ENCODE data around the gene FDPS.

Gene FDPS

DNA sequence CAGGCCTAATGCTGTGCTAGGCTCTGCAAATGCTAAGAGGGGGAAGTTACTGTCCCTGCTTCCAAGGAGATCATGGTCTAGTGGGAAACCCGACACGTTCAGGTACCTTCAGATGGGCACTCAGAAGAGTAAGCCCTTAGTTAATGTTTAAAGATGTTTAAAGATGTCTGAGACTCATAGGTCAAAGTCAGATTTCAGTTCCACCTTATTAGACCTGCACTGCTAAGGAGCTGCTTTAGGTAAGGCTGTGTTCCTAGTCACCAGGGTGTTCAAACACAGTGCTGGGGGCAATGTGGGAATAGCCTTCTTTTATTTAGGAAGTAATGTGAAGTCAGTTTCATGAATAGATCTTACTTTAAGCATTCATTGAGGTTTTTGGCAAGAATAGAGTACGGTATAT lies 8.3 kb downstream of the FDPS start:
- ChIA-PET CTCF (interaction anchor here (1.0 to 15.4 kb wide), 4 partner anchors 8 to 66 kb away, joined by 3 to 165 read pairs (median 4); partner anchors contain the start of gene FDPS), POLR2A (no interaction called here)
- no peaks in the 10 kb centered on the region for H3K27me3 ChIP-seq (replicated peaks in 2 of 5; ENCODE audit: control insufficient read depth in 4 of 5, insufficient read depth in 5 of 5, low read length in 4 of 5)
- no CpG with 5 or more reads among the region's 3 CpGs for WGBS (ENCODE audit: insufficient coverage)
- H3K4me1 ChIP-seq (ENCODE audit: control extremely low read depth in 1 of 4, control insufficient read depth in 4 of 4, insufficient read depth in 4 of 4, low read length in 3 of 4) = peaks cover 3 to 28% (median 19%) of the 10 kb centered on the region in 4 experiments
- no peak for DNase-seq
- no peak overlapping the region for H3K4me3 ChIP-seq (ENCODE audit: control insufficient read depth in 1 of 7, extremely low read depth in 1 of 7, insufficient read depth in 4 of 7, low read depth in 2 of 7, low read length in 6 of 7)
- H3K36me3 ChIP-seq (ENCODE audit: control insufficient read depth in 4 of 4, insufficient read depth in 4 of 4, low read length in 3 of 4) = peaks cover 4 to 74% (median 31%) of the 10 kb centered on the region in 4 experiments
- peak overlapping the region in 1 of 2 experiments; percentile 25 for H3K27ac ChIP-seq (ENCODE audit: insufficient read depth in 1 of 2, low read depth in 1 of 2, low read length in 2 of 2, poor library complexity in 1 of 2, severe bottlenecking in 2 of 2)
- no peaks in the 10 kb centered on the region for H3K9me3 ChIP-seq (ENCODE audit: control extremely low read depth in 1 of 5, control insufficient read depth in 4 of 5, insufficient read depth in 2 of 5, low read depth in 1 of 5, low read length in 4 of 5)

DNA sequence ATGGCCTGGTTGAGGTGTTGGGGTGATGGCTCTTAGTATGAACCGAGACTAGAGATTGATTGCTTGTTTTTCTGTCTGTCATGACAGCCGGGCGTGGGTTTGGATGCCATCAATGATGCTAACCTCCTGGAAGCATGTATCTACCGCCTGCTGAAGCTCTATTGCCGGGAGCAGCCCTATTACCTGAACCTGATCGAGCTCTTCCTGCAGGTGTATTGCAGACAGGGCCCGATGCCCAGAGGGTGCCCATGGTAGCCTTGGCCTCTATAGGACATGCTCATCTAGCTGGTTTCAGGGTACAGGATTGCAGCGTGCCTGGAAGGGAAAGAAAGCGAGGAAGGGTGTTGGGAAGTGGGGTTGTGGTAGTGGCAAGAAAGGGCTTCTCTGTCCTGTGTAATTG lies 9.4 kb downstream of the FDPS start:
- POLR2A ChIA-PET = interaction anchor here (0.6 kb wide), 2 partner anchors 23 to 35 kb away, joined by 3 to 4 read pairs; no protein-coding TSS in a partner anchor
- H3K27ac ChIP-seq (ENCODE audit: insufficient read depth in 1 of 2, low read depth in 1 of 2, low read length in 2 of 2, poor library complexity in 1 of 2, severe bottlenecking in 2 of 2) = no peak overlapping the region
- H3K36me3 ChIP-seq (ENCODE audit: control insufficient read depth in 4 of 4, insufficient read depth in 4 of 4, low read length in 3 of 4) = peaks cover 3 to 62% (median 27%) of the 10 kb centered on the region in 4 experiments
- CTCF ChIA-PET = interaction anchor here (0.8 to 15.4 kb wide), 2 partner anchors 23 to 67 kb away, joined by 3 to 165 read pairs; no protein-coding TSS in a partner anchor
- no peak overlapping the region for H3K4me3 ChIP-seq (ENCODE audit: control insufficient read depth in 1 of 7, extremely low read depth in 1 of 7, insufficient read depth in 4 of 7, low read depth in 2 of 7, low read length in 6 of 7)
- H3K9me3 ChIP-seq (ENCODE audit: control extremely low read depth in 1 of 5, control insufficient read depth in 4 of 5, insufficient read depth in 2 of 5, low read depth in 1 of 5, low read length in 4 of 5) = no peaks in the 10 kb centered on the region
- no peaks in the 10 kb centered on the region for H3K27me3 ChIP-seq (replicated peaks in 2 of 5; ENCODE audit: control insufficient read depth in 4 of 5, insufficient read depth in 5 of 5, low read length in 4 of 5)
- over 99% methylated on average over 9 of the region's 9 CpGs for WGBS (ENCODE audit: insufficient coverage)
- no peak for DNase-seq
- peaks cover 3 to 38% (median 27%) of the 10 kb centered on the region in 4 experiments for H3K4me1 ChIP-seq (ENCODE audit: control extremely low read depth in 1 of 4, control insufficient read depth in 4 of 4, insufficient read depth in 4 of 4, low read length in 3 of 4)

DNA sequence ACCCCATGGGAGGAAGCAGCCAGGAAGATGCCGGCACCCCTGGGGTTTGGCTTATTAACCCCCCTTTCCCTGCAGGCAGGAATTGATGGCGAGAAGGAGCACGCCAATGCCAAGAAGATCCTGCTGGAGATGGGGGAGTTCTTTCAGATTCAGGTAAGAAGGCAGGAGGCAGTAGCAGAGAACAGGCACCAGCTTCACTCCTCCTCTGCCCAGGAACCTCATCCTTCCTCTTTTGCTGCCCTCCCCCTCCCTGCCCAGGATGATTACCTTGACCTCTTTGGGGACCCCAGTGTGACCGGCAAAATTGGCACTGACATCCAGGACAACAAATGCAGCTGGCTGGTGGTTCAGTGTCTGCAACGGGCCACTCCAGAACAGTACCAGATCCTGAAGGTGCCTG lies 10.9 kb downstream of the FDPS start:
- Histone ChIP-seq H3K4me3 (ENCODE audit: control insufficient read depth in 1 of 7, extremely low read depth in 1 of 7, insufficient read depth in 4 of 7, low read depth in 2 of 7, low read length in 6 of 7) (no peak overlapping the region), H3K9me3 (ENCODE audit: control extremely low read depth in 1 of 5, control insufficient read depth in 4 of 5, insufficient read depth in 2 of 5, low read depth in 1 of 5, low read length in 4 of 5) (no peaks in the 10 kb centered on the region), H3K27me3 (replicated peaks in 2 of 5; ENCODE audit: control insufficient read depth in 4 of 5, insufficient read depth in 5 of 5, low read length in 4 of 5) (no peaks in the 10 kb centered on the region), H3K27ac (ENCODE audit: insufficient read depth in 1 of 2, low read depth in 1 of 2, low read length in 2 of 2, poor library complexity in 1 of 2, severe bottlenecking in 2 of 2) (no peak overlapping the region), H3K36me3 (ENCODE audit: control insufficient read depth in 4 of 4, insufficient read depth in 4 of 4, low read length in 3 of 4) (peaks cover 0 to 56% (median 20%) of the 10 kb centered on the region in 4 experiments), H3K4me1 (ENCODE audit: control extremely low read depth in 1 of 4, control insufficient read depth in 4 of 4, insufficient read depth in 4 of 4, low read length in 3 of 4) (peaks cover 3 to 42% (median 35%) of the 10 kb centered on the region in 4 experiments)
- no peak for DNase-seq
- WGBS (ENCODE audit: insufficient coverage) = 96% methylated on average over 3 of the region's 5 CpGs
- ChIA-PET CTCF (interaction anchor here (0.9 to 15.4 kb wide), 3 partner anchors 14 to 69 kb away, joined by 3 to 165 read pairs (median 4); no protein-coding TSS in a partner anchor), POLR2A (no interaction called here)

DNA sequence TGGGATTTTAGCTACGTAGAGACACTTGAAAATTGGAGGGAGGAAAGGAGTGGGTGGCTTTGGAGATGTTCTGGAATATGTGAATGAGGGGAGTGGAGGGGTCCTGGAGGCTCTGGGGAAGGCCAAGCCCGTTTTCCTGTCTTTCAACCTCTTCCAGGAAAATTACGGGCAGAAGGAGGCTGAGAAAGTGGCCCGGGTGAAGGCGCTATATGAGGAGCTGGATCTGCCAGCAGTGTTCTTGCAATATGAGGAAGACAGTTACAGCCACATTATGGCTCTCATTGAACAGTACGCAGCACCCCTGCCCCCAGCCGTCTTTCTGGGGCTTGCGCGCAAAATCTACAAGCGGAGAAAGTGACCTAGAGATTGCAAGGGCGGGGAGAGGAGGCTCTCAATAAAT lies 11.6 kb downstream of the FDPS start:
- ChIA-PET POLR2A (no interaction called here), CTCF (interaction anchor here (0.8 to 15.4 kb wide), 5 partner anchors 15 to 69 kb away, joined by 3 to 165 read pairs (median 4); no protein-coding TSS in a partner anchor)
- Histone ChIP-seq H3K9me3 (ENCODE audit: control extremely low read depth in 1 of 5, control insufficient read depth in 4 of 5, insufficient read depth in 2 of 5, low read depth in 1 of 5, low read length in 4 of 5) (no peaks in the 10 kb centered on the region), H3K4me1 (ENCODE audit: control extremely low read depth in 1 of 4, control insufficient read depth in 4 of 4, insufficient read depth in 4 of 4, low read length in 3 of 4) (peaks cover 3 to 49% (median 42%) of the 10 kb centered on the region in 4 experiments), H3K4me3 (ENCODE audit: control insufficient read depth in 1 of 7, extremely low read depth in 1 of 7, insufficient read depth in 4 of 7, low read depth in 2 of 7, low read length in 6 of 7) (peak overlapping the region in 6 of 7 experiments; percentile 27 to 89 (median 73)), H3K27ac (ENCODE audit: insufficient read depth in 1 of 2, low read depth in 1 of 2, low read length in 2 of 2, poor library complexity in 1 of 2, severe bottlenecking in 2 of 2) (no peak overlapping the region), H3K27me3 (replicated peaks in 2 of 5; ENCODE audit: control insufficient read depth in 4 of 5, insufficient read depth in 5 of 5, low read length in 4 of 5) (no peaks in the 10 kb centered on the region), H3K36me3 (ENCODE audit: control insufficient read depth in 4 of 4, insufficient read depth in 4 of 4, low read length in 3 of 4) (peaks cover 0 to 50% (median 18%) of the 10 kb centered on the region in 4 experiments)
- 24% methylated on average over 11 of the region's 11 CpGs for WGBS (ENCODE audit: insufficient coverage)
- DNase-seq = peak in 1 of 3 donors; percentile 68

DNA sequence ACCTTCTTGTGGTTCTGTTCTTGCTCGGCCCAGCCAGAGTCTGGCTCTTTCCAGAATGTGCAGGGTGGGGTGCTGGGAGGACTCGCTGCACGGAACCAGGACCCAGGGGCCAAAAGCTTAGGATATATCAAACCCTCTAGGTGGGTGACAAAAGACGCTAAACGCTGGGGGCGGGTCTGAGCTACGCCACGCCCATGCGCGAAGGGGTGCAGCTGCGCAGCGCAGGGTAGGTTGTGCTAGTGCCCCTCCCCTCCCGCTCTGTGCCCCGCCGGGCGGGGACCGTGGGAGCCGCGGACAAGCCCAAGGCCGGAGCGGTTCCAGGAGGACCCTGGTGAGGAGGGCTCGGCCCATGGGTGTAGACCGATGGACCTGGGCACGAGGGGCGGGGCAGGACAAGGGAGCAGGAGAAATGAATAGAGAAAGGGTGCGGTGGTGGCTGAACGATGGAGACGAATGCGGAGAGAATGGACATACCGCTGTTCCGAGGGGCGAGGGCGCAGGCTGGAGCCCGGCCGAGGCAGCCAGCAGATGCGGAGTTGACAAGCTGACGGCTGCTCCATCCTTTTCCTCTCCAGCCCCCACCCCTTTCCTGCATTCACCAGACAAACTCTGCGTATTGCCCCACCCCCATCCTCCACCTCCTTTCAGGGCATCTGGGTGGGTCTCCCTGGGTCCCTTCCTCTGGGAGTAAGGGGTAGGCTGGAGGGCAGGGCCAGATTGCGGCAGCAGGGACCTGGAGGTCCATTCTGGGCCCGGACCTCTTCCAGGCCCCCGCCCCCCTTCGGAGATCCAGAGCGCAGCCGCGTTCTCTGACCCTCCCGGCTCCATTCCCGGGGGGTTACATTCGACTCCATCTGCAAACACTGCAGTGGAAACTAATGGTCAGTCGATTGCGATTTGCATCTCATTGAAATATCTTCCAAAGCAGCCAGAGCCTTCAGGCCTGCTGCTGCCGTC lies 12.3 kb downstream of the FDPS start, which contains the start of gene RUSC1:
RUSC1 (plus strand) TSS at position 234 of the 957 bp plus-strand sequence. CDS start 880 bp downstream, outside the sequence.
- no peaks in the 10 kb centered on the region for H3K27me3 ChIP-seq (replicated peaks in 2 of 5; ENCODE audit: control insufficient read depth in 4 of 5, insufficient read depth in 5 of 5, low read length in 4 of 5)
- WGBS (ENCODE audit: insufficient coverage) = 21% methylated on average over 41 of the region's 51 CpGs
- H3K4me3 ChIP-seq (ENCODE audit: control insufficient read depth in 1 of 7, extremely low read depth in 1 of 7, insufficient read depth in 4 of 7, low read depth in 2 of 7, low read length in 6 of 7) = peak within 1 kb of the TSS in 6 of 7 experiments; percentile 27 to 89 (median 73)
- H3K36me3 ChIP-seq (ENCODE audit: control insufficient read depth in 4 of 4, insufficient read depth in 4 of 4, low read length in 3 of 4) = peaks cover 0 to 50% (median 18%) of the 10 kb centered on the region in 4 experiments
- peaks cover 3 to 56% (median 49%) of the 10 kb centered on the region in 4 experiments for H3K4me1 ChIP-seq (ENCODE audit: control extremely low read depth in 1 of 4, control insufficient read depth in 4 of 4, insufficient read depth in 4 of 4, low read length in 3 of 4)
- H3K9me3 ChIP-seq (ENCODE audit: control extremely low read depth in 1 of 5, control insufficient read depth in 4 of 5, insufficient read depth in 2 of 5, low read depth in 1 of 5, low read length in 4 of 5) = no peaks in the 10 kb centered on the region
- POLR2A ChIA-PET = no interaction called here
- H3K27ac ChIP-seq (ENCODE audit: insufficient read depth in 1 of 2, low read depth in 1 of 2, low read length in 2 of 2, poor library complexity in 1 of 2, severe bottlenecking in 2 of 2) = no peak within 1 kb of the TSS
- peak; percentile 66 to 82 (median 80) for DNase-seq
- CTCF ChIA-PET = interaction anchor here (0.8 to 15.4 kb wide), 8 partner anchors 16 to 70 kb away, joined by 3 to 165 read pairs (median 12); partner anchors contain the start of genes CLK2, HCN3 and SCAMP3

DNA sequence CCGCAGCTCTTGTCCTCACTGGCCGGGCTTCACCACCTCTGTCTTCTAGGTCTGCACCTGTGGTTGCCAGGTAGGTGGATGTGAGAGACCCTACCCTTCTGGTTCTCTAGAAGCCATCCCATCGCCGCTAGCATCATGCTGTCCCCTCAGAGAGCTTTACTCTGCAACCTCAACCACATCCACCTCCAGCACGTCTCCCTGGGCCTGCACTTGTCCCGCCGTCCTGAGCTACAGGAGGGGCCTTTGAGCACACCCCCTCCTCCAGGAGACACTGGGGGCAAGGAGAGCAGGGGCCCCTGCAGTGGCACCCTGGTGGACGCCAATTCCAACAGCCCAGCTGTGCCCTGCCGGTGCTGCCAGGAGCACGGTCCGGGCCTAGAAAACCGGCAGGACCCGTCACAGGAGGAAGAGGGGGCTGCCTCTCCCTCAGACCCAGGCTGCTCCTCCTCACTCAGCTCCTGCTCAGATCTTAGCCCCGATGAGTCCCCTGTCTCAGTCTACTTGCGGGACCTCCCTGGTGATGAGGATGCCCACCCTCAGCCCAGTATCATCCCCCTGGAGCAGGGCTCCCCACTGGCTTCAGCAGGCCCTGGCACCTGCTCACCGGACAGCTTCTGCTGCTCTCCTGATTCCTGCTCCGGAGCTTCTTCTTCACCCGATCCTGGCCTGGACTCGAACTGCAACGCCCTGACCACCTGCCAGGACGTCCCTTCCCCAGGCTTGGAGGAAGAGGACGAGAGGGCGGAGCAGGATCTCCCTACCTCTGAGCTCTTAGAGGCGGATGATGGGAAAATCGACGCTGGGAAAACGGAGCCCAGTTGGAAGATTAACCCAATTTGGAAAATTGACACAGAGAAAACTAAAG lies 13.2 kb downstream of the FDPS start:
- Histone ChIP-seq H3K9me3 (ENCODE audit: control extremely low read depth in 1 of 5, control insufficient read depth in 4 of 5, insufficient read depth in 2 of 5, low read depth in 1 of 5, low read length in 4 of 5) (no peaks in the 10 kb centered on the region), H3K4me1 (ENCODE audit: control extremely low read depth in 1 of 4, control insufficient read depth in 4 of 4, insufficient read depth in 4 of 4, low read length in 3 of 4) (peaks cover 3 to 62% (median 55%) of the 10 kb centered on the region in 4 experiments), H3K36me3 (ENCODE audit: control insufficient read depth in 4 of 4, insufficient read depth in 4 of 4, low read length in 3 of 4) (peaks cover 0 to 44% (median 18%) of the 10 kb centered on the region in 4 experiments), H3K4me3 (ENCODE audit: control insufficient read depth in 1 of 7, extremely low read depth in 1 of 7, insufficient read depth in 4 of 7, low read depth in 2 of 7, low read length in 6 of 7) (peak overlapping the region in 6 of 7 experiments; percentile 54 to 92 (median 89)), H3K27ac (ENCODE audit: insufficient read depth in 1 of 2, low read depth in 1 of 2, low read length in 2 of 2, poor library complexity in 1 of 2, severe bottlenecking in 2 of 2) (no peak overlapping the region), H3K27me3 (replicated peaks in 2 of 5; ENCODE audit: control insufficient read depth in 4 of 5, insufficient read depth in 5 of 5, low read length in 4 of 5) (no peaks in the 10 kb centered on the region)
- DNase-seq = no peak
- ChIA-PET POLR2A (interaction anchor here (0.7 kb wide), 2 partner anchors 14 to 49 kb away, joined by 3 to 5 read pairs; partner anchors contain the start of gene CLK2), CTCF (interaction anchor here (0.6 to 15.4 kb wide), 14 partner anchors 9 to 95 kb away, joined by 3 to 165 read pairs (median 7); partner anchors contain the start of genes CLK2, HCN3 and SCAMP3)
- 90% methylated on average over 21 of the region's 27 CpGs for WGBS (ENCODE audit: insufficient coverage)
